ENCODE results near the gene PITPNB. TPM values are rescaled to one million over a fixed set of nuclear protein-coding genes. Genes with fewer than 3 reads are reported as not detected.

Gene PITPNB
- total RNA-seq, 1 donor from 2014 or later: 93.0 TPM

- DNase-seq (ENCODE audit: low spot score in 2 of 2, unreplicated experiment in 2 of 2): peak in 1 of 2 experiments; percentile 50
- peaks cover 21% of the 10 kb centered on the region for H3K36me3 Mint-ChIP-seq
- peak; percentile 99 for TF ChIP-seq CTCF (IDR thresholded peaks at IDR 0.05; ENCODE audit: unreplicated experiment)
- peak overlapping the region; percentile 66 for H3K27ac Mint-ChIP-seq
- peaks cover 46% of the 10 kb centered on the region for H3K4me1 Mint-ChIP-seq
- H3K4me3 Mint-ChIP-seq: no peak overlapping the region
- no peaks in the 10 kb centered on the region for H3K27me3 Mint-ChIP-seq (ENCODE audit: low read depth)
- H3K9me3 Mint-ChIP-seq: no peaks in the 10 kb centered on the region
Observed at GRCh38 chr22:27885977-27886842, 32.8 kb downstream of the PITPNB start.

- peaks cover 61% of the 10 kb centered on the region for H3K4me1 Mint-ChIP-seq
- no peak overlapping the region for H3K4me3 Mint-ChIP-seq
Observed at GRCh38 chr22:27883656-27884350, 35.3 kb downstream of the PITPNB start.

GRCh38 chr22:27882507-27883290 lies 36.4 kb downstream of the PITPNB start:
- no peaks in the 10 kb centered on the region for H3K9me3 Mint-ChIP-seq
- H3K4me3 Mint-ChIP-seq: no peak overlapping the region
- no peak for DNase-seq (ENCODE audit: low spot score in 2 of 2, unreplicated experiment in 2 of 2)
- peaks cover 68% of the 10 kb centered on the region for H3K4me1 Mint-ChIP-seq
- no peaks in the 10 kb centered on the region for H3K27me3 Mint-ChIP-seq (ENCODE audit: low read depth)
- H3K36me3 Mint-ChIP-seq: peaks cover 11% of the 10 kb centered on the region
- H3K27ac Mint-ChIP-seq: peak overlapping the region; percentile 14
- no peak for TF ChIP-seq CTCF (IDR thresholded peaks at IDR 0.05; ENCODE audit: unreplicated experiment)

More at GRCh38 chr22:27883656-27884350, 35.3 kb downstream of the PITPNB start:
- Mint-ChIP-seq H3K36me3 (peaks cover 17% of the 10 kb centered on the region), H3K27me3 (ENCODE audit: low read depth) (no peaks in the 10 kb centered on the region), H3K9me3 (no peaks in the 10 kb centered on the region), H3K27ac (no peak overlapping the region)
- no peak for DNase-seq (ENCODE audit: low spot score in 2 of 2, unreplicated experiment in 2 of 2)
- no peak for TF ChIP-seq CTCF (IDR thresholded peaks at IDR 0.05; ENCODE audit: unreplicated experiment)

GRCh38 chr22:27881421-27881820 lies 37.6 kb downstream of the PITPNB start:
- Mint-ChIP-seq H3K4me3 (no peak overlapping the region), H3K36me3 (peaks cover 11% of the 10 kb centered on the region), H3K4me1 (peaks cover 63% of the 10 kb centered on the region), H3K27ac (peak overlapping the region; percentile 21), H3K27me3 (ENCODE audit: low read depth) (no peaks in the 10 kb centered on the region), H3K9me3 (no peaks in the 10 kb centered on the region)
- DNase-seq (ENCODE audit: low spot score in 2 of 2, unreplicated experiment in 2 of 2): no peak
- no peak for TF ChIP-seq CTCF (IDR thresholded peaks at IDR 0.05; ENCODE audit: unreplicated experiment)

- H3K4me3 Mint-ChIP-seq: no peak overlapping the region
Observed at GRCh38 chr22:27880778-27881394, 38.2 kb downstream of the PITPNB start.

More at GRCh38 chr22:27880778-27881394, 38.2 kb downstream of the PITPNB start:
- peaks cover 11% of the 10 kb centered on the region for H3K36me3 Mint-ChIP-seq
- peak; percentile 76 for TF ChIP-seq CTCF (IDR thresholded peaks at IDR 0.05; ENCODE audit: unreplicated experiment)
- no peaks in the 10 kb centered on the region for H3K27me3 Mint-ChIP-seq (ENCODE audit: low read depth)
- no peaks in the 10 kb centered on the region for H3K9me3 Mint-ChIP-seq
- H3K27ac Mint-ChIP-seq: peak overlapping the region; percentile 61
- peaks cover 59% of the 10 kb centered on the region for H3K4me1 Mint-ChIP-seq
- no peak for DNase-seq (ENCODE audit: low spot score in 2 of 2, unreplicated experiment in 2 of 2)
